Vagina (tissue), 2 donors: ENCODE measurements around the gene ASB16. TPM values are rescaled to one million over a fixed set of nuclear protein-coding genes. Genes with fewer than 3 reads are reported as not detected.
"Not testable (repeated sequence)": the region's sequence is repeated elsewhere in the genome, so short reads cannot be mapped to it uniquely, and the experiment has no call there.

Experiments used
- DNase-seq, 2 donors: peaks; one replicate each; pipeline ENCODE4 v3.0.0-alpha.2; 2017; ENCODE audit errors: extremely low spot score in 2 of 2
- H3K27ac ChIP-seq: fragments of 200-600 bp; sonication (generic); one replicate; pipeline ENCODE4 v1.5.1; 2019
- H3K27me3 ChIP-seq: fragments of 200-600 bp; sonication (generic); one replicate; pipeline ENCODE4 v1.5.1; 2019
- H3K36me3 ChIP-seq, 2 donors: fragments of 200-600 bp; sonication (generic); one replicate each; pipeline ENCODE4 v1.5.1; 2017 to 2019
- H3K4me1 ChIP-seq: fragments of 200-600 bp; sonication (generic); one replicate; pipeline ENCODE4 v1.5.1; 2019
- H3K4me3 ChIP-seq, 2 donors: fragments of 200-600 bp; sonication (generic); 1 replicate in 1 of 2; 2 replicates in 1 of 2; pipeline ENCODE4 v1.5.1; 2016 to 2019
- H3K9me3 ChIP-seq: fragments of 200-600 bp; sonication (generic); one replicate; pipeline ENCODE4 v1.5.1; 2019
- POLR2A ChIP-seq, 2 donors: fragments of 450-650 bp; IDR thresholded peaks; one replicate each; pipeline ENCODE4 v1.6.1; 2017; ENCODE audit warnings: antibody characterized with exemption in 2 of 2, mild to moderate bottlenecking in 2 of 2, moderate library complexity in 2 of 2
- POLR2AphosphoS5 ChIP-seq, 2 donors: sonication (generic); formaldehyde crosslinking; IDR thresholded peaks; one replicate each; pipeline ENCODE4 v1.9.0; 2017; ENCODE audit warnings: antibody characterized with exemption in 2 of 2, mild to moderate bottlenecking in 2 of 2, low read depth in 1 of 2; ENCODE audit not compliant: insufficient read depth in 1 of 2
- intact Hi-C: fragments of 100-400 bp; cut with DNase I; formaldehyde crosslinking; loops from one replicate; pipeline ENCODE4 v1.15.1; 2023
- total RNA-seq: library from RNA; depleted of rRNA; stranded (reverse); fragments of >200 nt; gene quantifications from one replicate; pipeline ENCODE4 v1.2.3, GENCODE V29; 2016
- TF ChIP-seq, protein P1 (sequence below), 3 experiments: fragments of 450-650 bp in 2 of 3; fragments of 200-600 bp in 1 of 3; sonication (generic) in 1 of 3; IDR thresholded peaks; one replicate each; pipeline ENCODE4 v1.5.1; 2017 to 2019; ENCODE audit warnings: antibody characterized with exemption in 3 of 3, mild to moderate bottlenecking in 2 of 3, moderate library complexity in 2 of 3

The ASB16 gene
- total RNA-seq, 1 donor from 2014 or later: not detected

DNA sequence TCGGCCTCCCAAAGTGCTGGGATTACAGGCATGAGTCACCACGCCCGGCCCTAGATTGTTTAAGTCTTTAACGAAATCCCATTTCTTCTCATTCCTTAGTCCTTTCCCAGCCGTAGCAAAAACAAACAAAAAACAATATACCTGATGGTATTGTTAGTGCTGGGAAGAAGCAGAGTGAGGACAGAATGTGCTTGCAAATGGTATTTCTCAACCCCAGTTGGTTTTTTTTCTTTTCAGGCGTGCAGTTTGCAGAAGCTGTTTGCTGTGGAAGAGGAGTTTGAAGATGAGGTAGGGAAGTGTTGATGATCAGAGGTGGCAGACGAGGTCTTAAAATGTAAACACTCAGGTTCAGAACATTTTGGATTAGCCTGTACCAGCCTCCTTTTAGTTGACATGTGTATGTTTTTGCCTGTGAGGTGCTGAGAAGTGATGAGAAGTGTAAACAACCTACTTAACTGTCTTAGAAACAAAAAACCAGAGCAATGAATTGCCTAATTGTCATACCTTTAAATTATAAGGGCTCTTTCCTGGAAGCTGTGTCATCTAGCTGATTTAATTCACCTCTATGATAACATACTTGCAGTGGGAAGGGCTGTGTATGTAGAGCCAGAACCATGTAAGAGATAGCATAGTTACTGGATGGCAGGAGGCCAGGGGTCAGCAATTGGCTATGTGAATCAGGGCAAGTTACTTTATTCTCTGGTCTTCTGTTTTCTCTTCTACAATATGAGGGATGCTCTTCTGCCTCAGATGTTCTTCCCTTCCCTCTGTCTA, 25.4 kb upstream of the ASB16 start:
- H3K27ac ChIP-seq: no peak overlapping the region
- H3K27me3 ChIP-seq: no peaks in the 10 kb centered on the region
- no peaks in the 10 kb centered on the region for H3K36me3 ChIP-seq
- no peak overlapping the region for H3K4me3 ChIP-seq
- TF ChIP-seq POLR2AphosphoS5 (IDR thresholded peaks at IDR 0.05; ENCODE audit: insufficient read depth in 1 of 2, low read depth in 1 of 2) (no peak), POLR2A (IDR thresholded peaks at IDR 0.05) (no peak)
- TF ChIP-seq, protein P1, sequence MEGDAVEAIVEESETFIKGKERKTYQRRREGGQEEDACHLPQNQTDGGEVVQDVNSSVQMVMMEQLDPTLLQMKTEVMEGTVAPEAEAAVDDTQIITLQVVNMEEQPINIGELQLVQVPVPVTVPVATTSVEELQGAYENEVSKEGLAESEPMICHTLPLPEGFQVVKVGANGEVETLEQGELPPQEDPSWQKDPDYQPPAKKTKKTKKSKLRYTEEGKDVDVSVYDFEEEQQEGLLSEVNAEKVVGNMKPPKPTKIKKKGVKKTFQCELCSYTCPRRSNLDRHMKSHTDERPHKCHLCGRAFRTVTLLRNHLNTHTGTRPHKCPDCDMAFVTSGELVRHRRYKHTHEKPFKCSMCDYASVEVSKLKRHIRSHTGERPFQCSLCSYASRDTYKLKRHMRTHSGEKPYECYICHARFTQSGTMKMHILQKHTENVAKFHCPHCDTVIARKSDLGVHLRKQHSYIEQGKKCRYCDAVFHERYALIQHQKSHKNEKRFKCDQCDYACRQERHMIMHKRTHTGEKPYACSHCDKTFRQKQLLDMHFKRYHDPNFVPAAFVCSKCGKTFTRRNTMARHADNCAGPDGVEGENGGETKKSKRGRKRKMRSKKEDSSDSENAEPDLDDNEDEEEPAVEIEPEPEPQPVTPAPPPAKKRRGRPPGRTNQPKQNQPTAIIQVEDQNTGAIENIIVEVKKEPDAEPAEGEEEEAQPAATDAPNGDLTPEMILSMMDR (IDR thresholded peaks at IDR 0.05): no peak
- no peak for DNase-seq
- H3K9me3 ChIP-seq: no peaks in the 10 kb centered on the region
- intact Hi-C loops: no loop called here
- peaks cover 15% of the 10 kb centered on the region for H3K4me1 ChIP-seq

DNA sequence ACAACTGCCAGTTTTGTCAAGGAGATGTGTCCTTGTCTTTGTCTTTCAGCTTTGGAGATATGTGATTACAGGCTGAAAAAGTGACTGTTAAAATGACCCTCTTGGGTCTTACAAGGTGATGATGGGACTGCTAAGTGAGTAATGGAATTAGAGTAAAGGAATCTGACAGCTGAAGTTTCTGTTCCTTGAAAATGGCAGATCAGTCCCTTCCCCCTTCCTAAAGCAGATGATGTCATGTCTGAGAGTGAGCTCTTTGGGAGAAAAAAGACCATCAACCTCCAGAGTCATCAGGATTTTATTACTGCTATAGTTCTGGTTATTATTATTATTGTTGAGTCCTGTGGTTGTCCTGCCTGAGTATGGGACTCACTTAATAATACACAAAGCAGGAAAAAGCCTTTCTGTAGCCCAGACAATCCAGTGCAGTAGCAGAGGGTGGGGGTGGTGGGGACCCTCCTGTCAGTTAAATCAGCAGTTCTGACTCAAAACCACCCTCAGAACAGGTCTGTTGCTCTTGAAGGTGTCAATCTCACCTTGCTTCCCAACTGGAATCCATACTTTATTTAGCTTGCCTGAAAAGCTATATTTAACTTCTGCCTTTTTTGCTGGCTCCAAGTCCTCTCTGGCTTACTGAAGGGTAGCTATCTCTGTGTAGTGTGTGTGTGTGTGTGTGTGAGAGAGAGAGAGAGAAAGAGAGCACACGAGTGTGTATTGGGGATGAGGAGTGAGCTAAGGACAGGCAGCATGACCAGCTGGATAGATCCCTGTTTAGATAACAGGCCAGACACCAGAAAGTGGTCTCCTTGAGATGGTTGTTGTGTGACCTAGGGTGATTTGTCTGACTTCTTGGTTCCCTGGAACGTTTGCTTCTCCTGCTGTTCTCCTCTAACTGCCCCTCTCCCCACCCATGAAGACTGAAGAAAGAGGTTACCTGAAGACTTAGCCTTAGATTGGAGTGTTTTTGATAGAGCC, 23.8 kb upstream of the ASB16 start:
- Histone ChIP-seq H3K9me3 (no peaks in the 10 kb centered on the region), H3K36me3 (no peaks in the 10 kb centered on the region), H3K4me3 (no peak overlapping the region), H3K4me1 (peaks cover 10% of the 10 kb centered on the region), H3K27me3 (no peaks in the 10 kb centered on the region), H3K27ac (no peak overlapping the region)
- TF ChIP-seq POLR2AphosphoS5 (IDR thresholded peaks at IDR 0.05; ENCODE audit: insufficient read depth in 1 of 2, low read depth in 1 of 2) (no peak), POLR2A (IDR thresholded peaks at IDR 0.05) (no peak)
- TF ChIP-seq, protein P1 (IDR thresholded peaks at IDR 0.05): no peak
- no peak for DNase-seq
- intact Hi-C loops: no loop called here

DNA sequence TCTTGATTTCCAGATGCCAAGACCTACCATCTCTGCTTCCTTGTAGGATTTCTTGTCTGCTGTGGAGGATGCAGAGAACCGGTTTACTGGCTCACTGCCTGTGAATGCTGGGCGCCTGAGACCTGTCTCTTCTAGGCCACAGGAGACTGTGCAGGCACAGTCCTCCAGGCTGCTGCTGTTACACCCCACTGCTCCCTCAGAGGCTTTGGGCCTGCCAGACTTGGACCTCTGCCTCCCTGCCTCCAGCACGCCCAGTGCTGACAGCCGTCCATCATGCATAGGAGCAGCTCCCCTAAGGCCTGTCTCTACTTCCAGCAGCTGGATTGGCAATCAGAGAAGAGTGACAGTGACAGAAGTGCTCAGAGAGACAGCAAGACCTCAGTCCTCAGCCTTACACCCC, 22.7 kb upstream of the ASB16 start:
- no peak overlapping the region for H3K27ac ChIP-seq
- no peak for DNase-seq
- TF ChIP-seq, protein P1 (IDR thresholded peaks at IDR 0.05): no peak
- TF ChIP-seq POLR2AphosphoS5 (IDR thresholded peaks at IDR 0.05; ENCODE audit: insufficient read depth in 1 of 2, low read depth in 1 of 2) (no peak), POLR2A (IDR thresholded peaks at IDR 0.05) (no peak)
- H3K27me3 ChIP-seq: no peaks in the 10 kb centered on the region
- no peaks in the 10 kb centered on the region for H3K9me3 ChIP-seq
- intact Hi-C loops: no loop called here
- no peak overlapping the region for H3K4me3 ChIP-seq
- peaks cover under 1% of the 10 kb centered on the region for H3K4me1 ChIP-seq
- H3K36me3 ChIP-seq: no peaks in the 10 kb centered on the region

DNA sequence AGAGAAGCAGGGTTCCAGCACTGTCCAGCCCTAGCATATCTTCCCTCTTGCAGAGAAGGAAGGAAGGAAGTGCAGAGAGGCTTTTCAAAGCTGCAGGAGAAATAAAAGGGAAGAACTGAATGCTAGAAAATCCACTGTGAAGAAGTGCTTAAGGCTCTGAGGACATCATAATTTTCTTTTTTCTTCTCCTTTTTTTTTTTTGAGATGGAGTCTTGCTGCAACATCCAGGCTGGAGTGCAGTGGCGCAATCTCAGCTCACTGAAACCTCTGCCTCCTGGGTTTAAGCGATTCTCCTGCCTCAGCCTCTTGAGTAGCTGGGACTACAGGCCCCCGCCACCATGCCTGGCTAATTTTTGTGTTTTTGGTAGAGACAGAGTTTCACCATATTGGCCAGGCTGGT, 21.4 kb upstream of the ASB16 start:
- H3K27me3 ChIP-seq, intact Hi-C loops, H3K4me1 ChIP-seq, H3K27ac ChIP-seq, H3K9me3 ChIP-seq, H3K36me3 ChIP-seq, DNase-seq, H3K4me3 ChIP-seq: not testable (repeated sequence)

DNA sequence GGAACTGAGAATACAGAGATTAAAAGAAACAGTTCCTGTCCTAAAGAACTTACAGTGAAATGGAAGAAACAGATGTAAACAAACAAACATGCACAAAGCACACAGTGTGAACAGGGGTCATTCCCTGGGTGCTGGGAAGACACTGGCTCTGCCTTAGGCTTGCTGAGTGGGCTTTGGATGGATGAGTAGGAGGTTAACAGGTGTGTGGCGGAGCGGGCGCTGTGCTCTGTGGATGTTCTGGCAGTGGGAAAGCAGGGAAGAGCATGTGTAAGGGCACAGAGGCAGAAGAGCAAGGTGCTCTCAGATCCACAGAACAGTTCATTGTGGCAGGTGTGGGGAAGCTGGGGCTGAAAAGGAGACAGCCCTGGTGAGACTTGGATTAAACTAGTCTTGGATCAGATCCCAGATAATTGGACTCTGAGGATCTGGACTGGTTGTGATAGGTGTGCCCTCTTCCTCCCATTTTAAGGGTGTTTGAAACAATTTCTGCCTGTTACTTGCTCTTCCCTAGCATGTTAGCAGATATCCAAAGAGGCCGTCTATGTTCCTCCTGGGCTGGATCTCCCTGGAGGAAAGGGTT, 20.7 kb upstream of the ASB16 start:
- intact Hi-C loops: no loop called here
- DNase-seq: no peak
- TF ChIP-seq, protein P1 (IDR thresholded peaks at IDR 0.05): no peak
- no peak for TF ChIP-seq POLR2A (IDR thresholded peaks at IDR 0.05)
- H3K27ac ChIP-seq: no peak overlapping the region
- H3K9me3 ChIP-seq: no peaks in the 10 kb centered on the region
- H3K36me3 ChIP-seq: no peaks in the 10 kb centered on the region
- H3K27me3 ChIP-seq: no peaks in the 10 kb centered on the region
- H3K4me3 ChIP-seq: no peak overlapping the region
- H3K4me1 ChIP-seq: no peaks in the 10 kb centered on the region
